NK-92 (cell line): Measurements from ENCODE around the gene NHLRC4.
"Not testable (repeated sequence)": the region's sequence is repeated elsewhere in the genome, so short reads cannot be mapped to it uniquely, and the experiment has no call there.

ENCODE experiments used
- DNase-seq: peaks from one replicate; lab custom pipeline; 2025; ENCODE audit not compliant: unreplicated experiment; lab: John Stamatoyannopoulos, UW

NHLRC4 gene

DNA sequence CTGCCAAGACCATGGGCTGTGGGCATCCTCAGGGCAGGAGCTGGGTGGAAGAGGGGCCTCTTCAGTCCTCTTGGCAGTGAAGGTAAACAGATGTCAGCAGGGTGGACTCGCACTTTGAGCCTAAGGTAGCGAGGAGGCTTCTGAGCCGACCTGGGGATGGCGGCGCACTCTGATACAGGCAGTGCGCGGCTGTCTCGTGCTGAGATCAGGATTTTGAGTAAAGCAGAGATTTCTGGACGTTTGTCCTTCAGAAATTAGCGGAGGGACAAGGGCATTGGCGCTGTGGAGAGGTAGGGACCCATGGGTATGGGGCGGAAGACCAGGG lies 29.9 kb downstream of the NHLRC4 start:
- no peak for DNase-seq

- not testable (repeated sequence) for DNase-seq
Measured at GRCh38 chr16:597655-598054, 30.9 kb downstream of the NHLRC4 start.

DNA sequence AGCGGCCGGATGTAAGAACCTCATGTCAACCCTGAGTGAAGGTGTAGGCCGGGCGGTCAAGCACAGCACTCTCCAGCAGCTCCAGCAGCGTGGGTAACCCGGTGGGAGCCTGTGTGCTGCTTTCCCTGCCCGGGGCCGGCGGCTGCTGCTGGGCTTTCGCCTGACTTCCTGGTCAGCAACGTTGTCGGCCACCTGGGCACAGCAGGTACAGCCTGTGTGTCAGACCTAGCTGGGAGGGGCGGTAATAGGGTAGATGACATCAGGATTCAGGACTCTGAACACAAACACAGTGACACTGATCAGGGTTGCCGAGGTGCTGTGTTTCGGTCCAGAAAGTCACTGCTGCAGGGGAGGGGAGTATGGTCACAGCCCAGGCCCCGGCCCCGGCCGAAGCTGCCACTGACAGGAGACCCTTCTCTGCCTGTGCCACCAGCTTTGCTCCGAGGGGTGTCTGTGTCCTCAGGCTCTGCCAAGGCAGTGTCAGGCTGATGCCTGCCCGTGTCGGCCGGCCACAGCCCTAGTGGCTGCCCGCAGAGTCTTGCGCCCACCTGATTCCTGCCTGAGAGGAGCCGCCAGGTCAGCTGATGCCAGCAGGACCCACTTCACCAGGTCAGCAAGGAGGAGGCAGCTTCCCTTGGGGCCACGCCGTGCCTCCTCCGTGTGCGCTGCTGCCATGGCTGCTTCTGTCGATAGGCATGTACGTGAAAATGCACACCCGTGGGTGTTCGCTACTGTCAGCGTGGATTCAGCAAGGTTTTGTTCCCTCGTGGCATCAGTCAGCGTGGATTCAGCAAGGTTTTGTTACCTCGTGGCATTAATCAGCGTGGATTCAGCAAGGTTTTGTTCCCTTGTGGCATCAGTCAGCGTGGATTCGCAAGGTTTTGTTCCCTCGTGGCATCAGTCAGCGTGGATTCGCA lies 32.3 kb downstream of the NHLRC4 start:
- no peak for DNase-seq

DNA sequence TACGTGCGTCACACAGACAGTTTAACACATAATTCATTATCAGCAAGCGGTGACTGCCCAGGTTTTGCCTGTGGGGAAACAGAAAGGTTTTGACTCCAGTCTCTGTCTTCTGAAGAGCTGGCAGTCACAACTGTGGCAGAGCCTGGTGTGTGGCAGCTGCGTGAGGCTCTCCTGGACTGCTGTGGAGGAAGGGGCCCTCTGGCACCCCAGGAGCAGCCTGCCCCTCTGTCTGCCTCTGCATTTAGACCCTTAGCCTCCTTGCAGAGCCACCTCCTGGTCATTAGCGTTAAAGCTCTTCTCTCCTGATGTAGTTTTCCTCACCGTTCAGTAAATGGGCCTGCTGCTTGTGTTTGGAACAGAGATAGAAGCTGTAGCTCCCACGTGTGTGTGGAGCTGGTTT lies 34.0 kb downstream of the NHLRC4 start:
- DNase-seq, result no peak

GRCh38 chr16:603933-604332 lies 37.1 kb downstream of the NHLRC4 start:
- DNase-seq, result no peak

GRCh38 chr16:606656-607307 lies 40.0 kb downstream of the NHLRC4 start:
- no peak for DNase-seq

- DNase-seq, result no peak
Measured at GRCh38 chr16:608019-608418, 41.2 kb downstream of the NHLRC4 start.

GRCh38 chr16:609316-609715 lies 42.5 kb downstream of the NHLRC4 start:
- no peak for DNase-seq

DNA sequence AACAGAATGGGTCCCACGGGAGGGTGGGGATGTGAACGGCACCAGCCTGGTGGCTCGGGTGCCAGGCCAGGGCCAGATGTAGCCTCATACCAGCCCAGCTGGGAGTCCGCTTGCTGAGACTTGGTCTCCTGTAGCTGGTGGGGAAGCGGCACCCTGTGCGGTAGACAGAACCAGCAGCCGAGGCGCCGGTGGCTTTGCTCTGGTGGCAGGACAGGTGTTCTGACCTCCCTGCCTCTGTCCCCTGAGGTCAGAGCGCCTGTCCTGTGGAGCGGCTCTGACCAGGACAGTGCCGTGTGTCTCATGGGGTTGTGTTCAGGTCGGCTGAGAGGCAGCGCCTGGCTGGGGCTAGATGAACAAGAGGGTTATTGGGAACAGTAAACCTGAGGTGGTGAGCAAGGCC lies 43.2 kb downstream of the NHLRC4 start:
- DNase-seq, result no peak

DNA sequence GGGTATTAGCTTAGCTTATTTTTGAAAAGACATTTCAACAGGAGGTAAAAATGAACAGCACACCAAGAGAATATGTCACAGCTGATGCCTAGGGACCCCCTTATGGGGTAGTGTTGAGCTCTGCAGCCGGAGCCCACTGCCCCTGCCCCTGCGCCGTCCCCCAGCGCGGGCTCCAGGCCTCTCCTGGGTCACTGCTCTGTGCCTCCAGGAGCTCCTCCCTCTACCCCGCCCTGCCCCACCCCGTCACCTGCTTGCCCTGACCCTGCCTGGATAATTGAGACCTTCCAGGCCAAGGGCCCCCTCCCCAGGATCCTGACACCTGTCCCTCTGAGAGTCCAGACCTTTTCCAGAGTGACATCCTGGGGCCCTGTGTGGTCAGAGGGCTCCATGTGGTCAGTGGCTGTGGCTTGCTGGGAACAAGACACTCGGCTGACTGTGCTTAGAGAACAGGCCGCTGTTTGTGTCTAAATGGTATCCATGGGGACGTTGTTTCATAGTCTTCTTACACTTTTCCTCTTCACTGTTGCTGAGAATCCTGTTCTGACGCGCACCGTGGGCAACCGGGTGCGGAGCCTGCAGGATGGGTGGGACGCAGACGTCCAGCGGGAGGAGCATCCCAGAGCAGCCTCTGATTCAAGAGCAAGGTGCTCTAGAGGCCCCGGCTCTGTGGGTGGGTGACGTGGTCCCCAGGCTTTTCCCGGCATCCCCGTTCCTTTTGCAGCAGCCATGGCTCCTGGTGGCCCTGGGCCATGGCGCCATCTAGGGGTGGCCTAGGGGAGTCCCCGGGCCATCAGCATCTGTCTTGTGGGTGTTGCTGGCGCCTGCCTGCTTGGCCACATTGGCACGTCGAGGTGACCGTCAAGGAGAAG lies 43.9 kb downstream of the NHLRC4 start:
- DNase-seq, result no peak

DNA sequence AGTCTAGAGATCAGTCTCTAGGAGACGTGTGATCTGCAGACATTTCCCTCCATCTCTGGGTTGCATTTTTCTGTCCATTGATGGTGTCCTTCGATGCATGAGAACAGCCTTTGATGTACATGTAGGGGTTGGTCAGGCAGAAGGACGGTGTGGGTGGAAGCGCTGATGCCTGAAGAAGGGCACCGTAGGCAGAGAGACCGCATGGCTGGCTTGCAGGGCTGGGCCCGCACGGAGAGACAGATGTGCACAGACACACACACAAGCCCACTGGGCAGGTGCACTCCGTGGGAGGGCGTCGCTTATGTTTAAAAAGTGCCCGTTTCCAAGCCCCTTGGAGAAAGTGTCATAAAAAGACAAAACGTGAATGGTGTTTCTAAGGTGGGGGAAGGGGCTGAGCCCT lies 48.3 kb downstream of the NHLRC4 start:
- DNase-seq, result no peak

DNA sequence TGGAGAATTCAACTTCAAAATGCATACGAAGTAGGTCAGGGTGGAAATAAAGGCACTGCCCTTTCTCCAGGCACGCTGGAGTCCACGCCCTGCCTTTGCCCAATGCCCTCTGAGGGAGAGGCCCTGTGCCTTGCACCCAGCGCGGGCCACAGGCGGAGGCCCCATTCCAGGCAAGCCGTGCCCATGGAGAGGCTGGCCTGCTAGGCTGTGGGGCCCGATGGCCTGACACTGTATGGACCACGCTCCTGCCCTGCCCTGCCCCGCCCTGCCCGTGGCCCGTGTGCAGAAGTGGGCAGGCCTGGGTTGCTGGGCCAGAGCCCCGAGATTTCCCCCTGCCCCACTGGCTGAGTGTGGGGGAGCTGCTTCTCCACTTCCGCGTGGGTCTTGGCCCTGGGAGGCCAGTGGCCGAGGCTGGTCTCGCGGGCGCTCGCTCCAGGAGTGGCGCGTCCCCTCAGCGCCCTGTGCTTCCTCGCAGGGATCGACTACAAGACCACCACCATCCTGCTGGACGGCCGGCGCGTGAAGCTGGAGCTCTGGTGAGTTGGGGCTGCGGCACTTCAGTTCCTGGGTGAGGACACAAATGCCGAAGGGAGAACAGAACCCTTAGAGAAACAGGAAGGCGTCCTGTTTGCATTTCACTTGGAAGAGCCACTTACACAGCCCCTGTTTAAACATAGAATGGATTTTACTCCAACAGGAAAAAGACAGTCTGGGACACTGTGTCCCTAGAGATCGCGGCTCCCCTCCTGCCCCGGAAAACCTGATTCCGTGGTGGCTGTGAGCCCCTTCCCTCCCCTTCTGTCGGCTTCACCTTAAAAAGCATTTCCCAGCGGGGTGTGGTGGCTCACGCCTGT lies 50.2 kb downstream of the NHLRC4 start:
- DNase-seq, result no peak

DNA sequence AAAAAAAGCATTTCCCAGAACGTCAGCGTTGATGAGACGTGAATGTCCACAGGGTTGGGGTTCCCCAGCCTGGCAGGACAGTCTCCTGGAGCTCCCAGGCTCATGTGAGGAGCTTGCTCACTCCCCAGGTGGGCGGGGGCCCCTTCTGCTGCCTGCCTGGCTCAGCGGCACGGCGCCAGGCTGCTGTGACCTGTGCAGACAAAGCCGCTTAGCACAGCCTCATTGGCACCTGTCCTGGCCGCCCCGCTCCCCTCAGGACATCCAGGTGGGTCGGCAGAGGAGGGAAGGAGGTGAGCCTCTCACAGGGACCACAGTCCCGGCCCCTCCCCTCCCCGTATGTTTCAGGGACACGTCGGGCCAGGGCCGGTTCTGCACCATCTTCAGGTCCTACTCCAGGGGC lies 51.0 kb downstream of the NHLRC4 start:
- no peak for DNase-seq
